NCI-H226 (cell line): Measurements from ENCODE around the gene PSMB10.
"Not testable (repeated sequence)": the region's sequence is repeated elsewhere in the genome, so short reads cannot be mapped to it uniquely, and the experiment has no call there.

Experiments
- DNase-seq: peaks from one replicate; pipeline ENCODE4 v3.0.0-alpha.2; 2015

Gene PSMB10

DNA sequence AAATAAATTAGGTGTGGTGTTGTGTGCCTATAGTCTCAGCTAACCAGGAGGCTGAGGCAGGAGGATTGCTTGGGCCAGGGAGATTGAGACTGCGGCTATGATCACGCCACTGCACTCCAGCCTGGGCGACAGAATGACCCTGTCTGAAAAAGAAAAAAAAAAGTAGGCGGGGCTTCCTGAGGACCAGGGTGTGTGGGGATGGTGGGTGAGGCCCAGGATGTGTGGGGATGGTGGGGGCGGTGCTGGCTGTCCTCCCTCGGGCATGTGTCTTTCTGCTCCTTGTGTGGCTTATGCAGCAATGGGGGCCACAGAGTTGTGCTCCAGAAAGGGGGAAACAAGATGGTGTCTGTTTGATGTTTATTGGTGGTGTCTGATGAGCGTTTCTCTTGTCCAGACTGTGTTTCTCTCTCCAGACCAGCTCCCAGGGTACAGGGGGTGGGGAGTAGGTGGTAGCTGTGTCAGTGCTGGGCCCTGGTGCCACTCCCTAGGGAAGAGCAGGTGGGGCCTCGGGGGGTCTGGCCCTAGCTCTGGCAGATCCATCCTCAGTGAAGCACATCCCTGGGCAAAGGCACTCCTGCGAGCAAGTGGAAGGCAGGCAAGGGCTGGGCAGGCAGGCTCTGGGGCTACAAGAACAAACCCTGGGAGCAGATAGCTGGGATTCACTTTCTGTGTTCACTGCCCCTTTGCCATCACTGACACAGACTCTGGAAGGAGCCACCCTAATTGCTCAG is 5.0 kb upstream of the PSMB10 start:
- DNase-seq, result no peak

DNA sequence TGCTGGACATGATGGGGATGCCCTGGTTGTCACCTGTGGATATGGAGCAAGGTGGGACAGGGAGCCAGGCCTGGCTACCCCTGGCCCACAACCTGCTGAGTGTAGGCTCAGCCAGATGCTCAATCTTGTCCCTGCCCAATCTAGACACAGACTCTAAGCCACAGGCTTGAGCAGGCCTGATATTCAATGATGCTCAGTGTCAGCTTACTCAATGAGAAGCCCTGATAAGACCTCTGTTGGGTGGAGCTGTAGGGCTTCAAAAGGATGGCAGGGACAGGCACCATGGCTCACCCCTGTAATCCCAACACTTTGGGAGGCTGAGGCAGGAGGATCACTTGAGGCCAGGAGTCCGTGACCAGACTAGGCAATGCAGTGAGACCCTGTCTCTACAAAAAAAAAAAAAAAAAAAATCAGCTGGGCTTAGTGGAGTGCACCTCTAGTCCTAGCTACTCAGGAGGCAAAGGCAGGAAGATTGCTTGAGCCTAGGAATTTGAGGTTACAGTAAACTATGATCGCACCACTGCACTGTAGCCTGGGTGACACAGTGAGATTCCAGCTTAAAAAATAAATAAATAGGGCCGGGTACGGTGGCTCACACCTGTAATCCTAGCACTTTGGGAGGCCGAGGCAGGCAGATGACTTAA is 3.9 kb upstream of the PSMB10 start:
- no peak for DNase-seq

DNA sequence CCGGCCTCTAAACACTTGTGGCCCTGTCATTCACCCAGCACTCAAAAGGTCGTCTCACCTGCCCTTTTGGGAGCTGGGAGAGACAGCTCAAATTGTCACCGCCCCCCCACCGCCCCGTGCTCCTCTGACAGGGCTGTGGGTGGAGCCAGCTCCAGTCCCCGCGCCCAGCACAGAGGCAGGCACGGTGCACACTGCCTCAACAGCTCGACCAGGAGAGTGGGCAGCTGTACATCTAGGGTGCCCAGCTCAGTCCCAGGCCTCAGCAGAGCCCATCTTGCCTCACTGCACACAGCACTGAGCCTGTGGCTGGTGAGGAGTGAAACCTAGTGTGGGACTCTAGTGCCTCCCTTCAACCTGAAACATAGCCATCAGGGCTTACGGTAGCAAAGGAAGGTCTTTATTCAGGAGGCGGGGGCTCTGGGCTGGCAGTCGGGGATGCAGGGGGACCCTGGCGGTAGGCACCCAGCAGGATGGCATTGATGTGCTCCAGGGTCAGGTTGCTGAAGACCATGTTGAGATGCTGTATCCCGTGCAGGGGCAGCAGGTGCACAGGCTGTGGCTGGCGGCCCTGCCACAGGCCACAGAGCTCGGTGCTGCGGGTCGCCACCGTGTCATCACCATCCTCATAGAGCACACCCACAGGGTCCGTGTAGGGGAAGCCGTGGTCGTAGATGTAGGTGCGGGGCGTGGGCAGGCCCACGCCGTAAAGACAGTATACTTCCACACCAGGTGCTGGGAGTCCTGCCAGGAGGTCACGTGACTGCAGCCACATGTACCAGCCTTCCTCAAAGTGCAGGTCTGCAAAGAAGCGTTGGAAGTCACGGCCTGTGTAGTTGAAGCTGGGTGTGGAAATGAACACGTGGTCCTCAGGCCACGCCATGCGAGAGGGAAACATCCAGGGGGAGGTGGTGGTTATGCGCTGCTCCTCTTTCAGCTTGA is 3.1 kb upstream of the PSMB10 start:
- no peak for DNase-seq

DNA sequence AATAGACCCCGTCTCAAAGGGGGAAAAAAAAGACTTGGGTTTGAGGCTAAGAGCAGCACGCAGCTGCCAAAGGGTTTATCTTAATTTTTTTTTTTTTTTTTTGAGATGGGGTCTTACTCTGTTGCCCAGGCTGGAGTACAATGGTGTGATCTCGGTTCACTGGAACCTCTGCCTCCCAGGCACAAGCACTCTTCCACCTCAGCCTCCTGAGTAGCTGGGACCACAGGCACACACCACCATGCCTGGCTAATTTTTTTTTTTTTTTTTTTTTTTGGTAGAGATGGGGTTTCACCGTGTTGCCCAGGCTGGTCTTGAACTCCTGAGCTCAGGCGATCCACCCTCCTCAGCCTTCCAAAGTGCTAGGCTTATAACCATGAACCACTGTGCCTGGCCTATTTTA is 1.1 kb upstream of the PSMB10 start:
- not testable (repeated sequence) for DNase-seq

DNA sequence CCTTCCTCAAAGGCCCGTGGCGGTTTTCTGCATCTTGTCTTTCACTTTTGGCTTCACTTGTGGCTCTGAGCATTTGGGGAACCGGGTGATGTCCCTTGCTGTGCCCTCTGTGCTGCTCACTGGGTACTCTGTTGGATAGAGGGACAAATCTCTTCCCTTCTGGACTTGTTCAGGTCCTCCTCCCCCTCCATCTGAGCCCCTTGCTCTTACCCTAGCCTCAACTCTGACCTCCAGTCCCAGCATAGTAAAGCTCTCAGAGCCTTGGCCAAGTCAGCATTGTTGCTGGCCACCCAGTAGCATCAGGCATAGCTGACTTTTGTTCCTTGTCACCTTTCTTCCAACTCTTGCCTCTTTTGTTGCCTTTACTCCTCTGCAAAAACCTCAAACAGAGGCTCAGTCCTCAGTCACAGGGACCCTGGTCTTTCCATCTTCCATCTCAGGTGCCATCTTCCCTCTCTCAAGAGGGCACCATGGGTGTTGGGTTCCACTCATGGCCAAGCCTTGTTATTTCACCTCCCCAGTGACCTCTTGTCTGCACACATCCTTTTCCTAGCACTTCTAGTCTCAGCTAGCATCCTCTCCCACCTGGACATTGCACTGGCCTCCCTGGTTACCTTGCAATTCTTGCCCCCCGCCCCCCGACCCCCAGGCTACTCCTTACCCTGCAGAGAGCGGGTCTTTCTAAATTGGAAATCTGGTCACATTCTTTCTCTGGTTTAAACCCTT is 393 bp upstream of the PSMB10 start:
- DNase-seq, result no peak

DNA sequence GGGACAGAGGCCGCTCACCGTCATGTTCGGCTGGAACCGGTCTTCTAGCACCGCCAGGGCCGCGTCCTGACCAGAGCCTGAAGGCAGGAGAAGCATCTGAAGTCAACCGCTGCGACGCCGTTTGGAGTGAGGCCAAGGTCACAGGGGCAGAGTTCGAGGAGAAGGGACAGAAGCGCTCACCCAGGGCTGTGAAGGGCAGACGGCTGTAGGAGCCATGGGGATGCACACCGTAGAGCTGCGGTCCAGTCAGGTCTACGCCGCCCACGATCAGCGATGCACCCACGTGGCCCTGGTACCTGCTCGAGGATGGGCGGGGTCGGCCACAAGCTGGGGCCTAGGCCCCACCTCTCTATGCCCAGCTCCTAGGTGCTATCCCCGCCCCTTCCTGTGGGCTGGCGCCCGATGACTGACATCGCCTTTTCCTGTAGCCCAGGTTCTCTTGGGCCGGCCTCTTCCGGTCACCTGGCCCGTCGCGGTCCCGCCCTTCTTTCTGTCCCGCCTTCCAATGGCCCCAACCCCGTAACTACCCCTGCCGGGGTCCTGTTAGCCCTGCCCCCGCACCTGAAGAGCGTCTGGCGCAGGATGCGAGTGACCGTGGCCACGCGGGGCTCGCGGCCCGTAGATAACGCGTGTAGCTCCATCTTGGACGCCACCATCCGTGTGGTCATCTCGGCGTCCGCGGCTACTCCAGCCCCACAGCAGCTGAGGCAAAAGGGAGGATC is 1.1 kb downstream of the PSMB10 start:
- DNase-seq, result peak; percentile 91

DNA sequence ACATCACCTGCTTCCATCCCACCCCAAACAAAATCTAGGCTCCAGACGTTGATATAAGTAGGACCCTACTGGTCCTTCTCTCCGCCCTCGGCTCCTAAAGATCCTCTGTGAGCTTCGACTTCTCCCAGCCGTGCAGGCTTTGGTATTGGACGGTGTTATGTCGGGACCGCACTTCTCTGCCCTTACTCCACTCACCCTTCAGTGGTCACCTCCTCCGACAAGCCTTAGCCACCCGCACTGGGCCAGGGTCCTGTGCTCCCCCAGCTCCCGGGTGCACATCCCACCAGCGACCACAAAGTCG is 1.6 kb downstream of the PSMB10 start:
- no peak for DNase-seq

DNA sequence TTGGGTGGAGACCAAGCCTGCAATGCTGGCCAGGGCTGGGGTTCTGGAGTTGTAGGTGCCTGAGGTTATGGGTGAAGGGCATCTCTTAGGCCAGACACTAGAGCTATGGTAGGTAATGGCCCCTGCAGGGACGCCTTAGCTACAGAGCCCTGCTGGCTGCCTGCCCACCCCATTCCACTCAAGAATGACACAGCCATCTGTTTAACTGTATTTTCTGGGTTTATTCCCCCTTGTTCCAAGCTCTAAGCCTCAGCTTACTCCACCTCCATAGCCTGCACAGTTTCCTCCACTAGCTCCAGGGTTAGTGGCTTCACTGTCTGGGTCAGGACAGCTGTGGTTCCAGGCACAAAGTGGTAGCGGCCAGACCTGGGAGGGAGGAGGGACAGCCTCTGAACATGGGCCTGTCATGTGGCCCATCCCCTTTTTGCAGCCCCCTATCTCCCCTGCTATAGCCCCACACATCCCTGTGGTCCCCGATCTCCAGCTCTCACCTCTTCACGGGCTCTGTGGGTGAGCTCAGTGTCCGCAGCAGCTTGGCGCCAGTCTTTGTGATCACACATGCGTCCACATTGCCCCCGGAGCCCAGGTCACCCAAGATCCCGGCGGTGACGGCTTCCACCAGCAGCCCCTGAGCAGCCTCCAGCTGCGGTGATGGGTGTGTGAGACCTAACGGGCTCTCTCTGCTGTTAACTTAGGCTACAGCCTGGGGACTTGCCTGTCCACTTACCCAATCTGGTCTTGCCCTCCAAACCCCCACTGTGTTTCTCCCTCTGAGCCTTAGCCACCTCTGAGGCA is 2.1 kb downstream of the PSMB10 start:
- no peak for DNase-seq

DNA sequence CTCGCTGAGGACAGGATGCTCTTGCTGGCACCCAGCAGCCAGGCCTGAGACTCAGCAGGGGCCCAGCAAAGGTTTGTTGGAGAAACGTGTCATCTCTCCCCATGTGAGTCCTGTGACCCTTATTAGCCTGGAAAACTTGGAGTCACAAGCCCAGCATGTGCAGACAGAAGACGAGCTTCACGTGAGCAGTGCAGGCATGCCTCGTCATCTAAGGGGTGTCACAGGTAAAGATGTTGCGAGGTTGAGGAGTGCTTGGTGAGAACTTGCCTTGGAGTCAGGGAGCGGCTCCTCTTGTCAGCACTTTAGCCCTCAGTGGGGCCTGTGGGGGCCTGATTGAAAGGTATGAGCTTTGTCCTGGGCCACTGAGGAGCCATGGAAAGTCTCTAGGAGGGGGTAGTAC is 2.8 kb downstream of the PSMB10 start:
- DNase-seq, result no peak

DNA sequence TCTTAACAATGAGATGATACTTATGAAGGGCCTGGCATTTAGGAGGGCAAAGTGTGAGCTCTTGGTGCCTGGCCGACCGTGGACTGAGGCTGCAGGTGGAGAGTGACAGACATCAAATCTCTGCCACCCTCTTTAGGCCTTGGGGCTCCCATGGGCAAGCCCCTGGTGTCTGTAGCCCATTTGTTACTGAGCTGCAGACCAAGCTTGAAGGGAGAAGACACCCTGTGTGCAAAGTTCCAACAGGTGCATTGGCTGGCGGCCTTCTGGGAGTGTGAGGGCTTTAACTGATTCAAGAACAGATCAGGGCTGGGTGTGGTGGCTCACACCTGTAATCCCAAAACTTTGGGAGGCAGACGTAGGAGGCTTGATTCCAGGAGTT is 4.2 kb downstream of the PSMB10 start:
- DNase-seq, result no peak

DNA sequence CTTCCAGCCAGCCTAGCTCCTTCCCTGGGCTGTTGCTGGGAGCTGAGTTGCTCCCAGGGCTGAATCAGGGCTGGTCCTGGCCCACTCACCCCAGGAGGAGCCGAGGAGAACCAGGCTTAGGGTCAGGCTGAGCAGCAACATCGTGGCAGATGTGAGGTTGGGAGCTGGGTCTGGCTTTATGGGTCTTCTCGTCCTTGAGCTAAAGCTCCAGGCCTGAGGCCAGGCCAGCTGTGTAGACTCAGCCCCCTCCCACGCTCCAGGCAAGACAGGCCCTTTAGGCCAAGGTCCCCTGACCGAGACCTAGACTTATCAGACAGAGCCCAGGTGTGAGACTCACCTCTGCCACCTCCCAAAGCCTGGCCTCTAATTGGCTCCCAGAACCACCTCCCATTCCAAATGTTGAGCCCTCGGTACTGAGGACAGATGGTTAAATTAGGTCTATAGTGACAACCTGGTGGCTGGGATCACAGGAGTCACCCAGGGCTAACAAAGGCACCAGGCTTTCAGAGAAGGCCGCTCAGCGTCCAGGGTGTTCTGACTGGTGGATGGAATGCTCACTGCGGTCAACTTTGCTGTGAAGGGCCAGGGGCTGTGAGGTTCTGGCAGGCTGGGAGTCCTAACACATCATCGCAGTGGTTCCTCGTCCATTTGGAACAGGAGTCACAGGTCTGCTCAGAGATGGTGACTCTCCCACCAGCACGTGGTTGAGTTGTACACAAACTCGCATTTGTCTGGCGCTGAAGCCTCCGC is 4.8 kb downstream of the PSMB10 start, which contains the start of gene CTRL:
Gene CTRL, minus strand, starts transcription at position 151 of the 750 bp plus-strand sequence. Its CDS starts 10 bp downstream, at position 141.
- no peak for DNase-seq

DNA sequence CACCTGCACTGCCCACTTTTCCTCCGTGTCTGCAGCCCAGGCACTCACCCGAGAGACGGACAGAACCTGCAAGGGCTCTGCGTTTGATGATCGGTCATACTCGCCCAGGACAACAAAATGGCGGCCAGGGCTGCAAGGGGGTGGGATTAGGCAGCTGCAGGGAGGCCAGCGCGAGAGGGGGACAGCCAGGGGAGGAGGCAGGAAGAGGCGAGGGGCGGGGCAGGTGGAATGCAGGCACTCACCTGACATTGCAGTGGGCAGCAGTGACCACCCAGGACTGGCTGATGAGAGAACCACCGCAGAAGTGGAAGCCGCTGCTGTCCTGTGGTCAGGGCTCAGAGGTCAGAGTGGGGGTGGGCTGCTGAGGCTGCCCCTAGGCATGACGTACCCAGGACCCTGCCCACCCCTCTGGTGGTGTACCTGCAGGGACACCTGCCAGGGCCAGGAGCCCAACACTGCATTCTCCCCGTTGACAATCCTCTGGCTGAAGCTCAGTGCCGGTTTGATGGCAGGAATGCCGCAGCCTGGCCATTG is 5.9 kb downstream of the PSMB10 start:
- DNase-seq, result no peak

DNA sequence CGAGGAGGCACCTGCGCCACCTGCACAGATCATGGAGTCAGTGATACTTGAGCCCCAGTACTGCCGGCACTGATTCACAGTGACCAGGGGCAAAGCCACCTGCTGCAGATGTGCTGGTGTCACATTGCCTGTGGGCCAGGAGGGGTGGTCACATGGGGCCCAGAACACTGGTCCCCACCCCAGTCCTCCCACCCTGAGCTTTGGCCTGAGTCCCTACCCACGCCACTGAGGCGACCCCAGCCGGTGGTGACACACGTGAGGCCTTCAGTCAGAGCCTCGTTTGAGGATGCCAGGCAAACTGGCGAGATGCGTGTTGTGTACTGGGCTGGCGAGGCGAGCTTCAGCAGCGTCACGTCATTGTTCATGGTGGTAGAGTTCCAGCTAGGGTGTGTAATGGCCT is 6.5 kb downstream of the PSMB10 start:
- DNase-seq, result no peak

DNA sequence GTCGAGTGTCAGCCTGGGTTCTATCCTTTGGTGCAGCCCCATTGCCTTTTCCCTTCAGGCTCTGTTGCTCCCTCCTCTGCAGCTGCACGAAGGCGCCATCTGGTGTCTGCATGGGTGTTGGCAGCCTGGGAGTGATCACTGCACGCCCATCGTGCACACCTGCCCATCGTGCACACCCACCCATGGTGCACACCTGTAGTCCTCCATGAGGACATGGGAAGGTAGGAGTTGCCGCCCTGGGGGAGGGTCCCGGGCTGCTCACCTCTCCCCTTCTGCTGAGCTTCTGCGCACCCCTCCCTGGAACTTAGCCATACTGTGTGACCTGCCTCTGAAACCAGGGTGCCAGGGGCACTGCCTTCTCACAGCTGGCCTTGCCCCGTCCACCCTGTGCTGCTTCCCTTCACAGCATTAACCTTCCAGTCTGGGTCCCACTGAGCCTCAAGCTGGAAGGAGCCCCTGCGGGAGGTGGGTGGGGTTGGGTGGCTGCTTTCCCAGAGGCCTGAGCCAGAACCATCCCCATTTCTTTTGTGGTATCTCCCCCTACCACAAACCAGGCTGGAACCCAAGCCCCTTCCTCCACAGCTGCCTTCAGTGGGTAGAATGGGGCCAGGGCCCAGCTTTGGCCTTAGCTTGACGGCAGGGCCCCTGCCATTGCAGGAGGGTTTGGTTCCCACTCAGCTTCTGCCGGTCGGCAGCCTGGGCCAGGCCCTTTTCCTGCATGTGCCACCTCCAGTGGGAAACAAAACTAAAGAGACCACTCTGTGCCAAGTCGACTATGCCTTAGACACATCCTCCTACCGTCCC is 7.9 kb downstream of the PSMB10 start:
- peak; percentile 21 for DNase-seq

DNA sequence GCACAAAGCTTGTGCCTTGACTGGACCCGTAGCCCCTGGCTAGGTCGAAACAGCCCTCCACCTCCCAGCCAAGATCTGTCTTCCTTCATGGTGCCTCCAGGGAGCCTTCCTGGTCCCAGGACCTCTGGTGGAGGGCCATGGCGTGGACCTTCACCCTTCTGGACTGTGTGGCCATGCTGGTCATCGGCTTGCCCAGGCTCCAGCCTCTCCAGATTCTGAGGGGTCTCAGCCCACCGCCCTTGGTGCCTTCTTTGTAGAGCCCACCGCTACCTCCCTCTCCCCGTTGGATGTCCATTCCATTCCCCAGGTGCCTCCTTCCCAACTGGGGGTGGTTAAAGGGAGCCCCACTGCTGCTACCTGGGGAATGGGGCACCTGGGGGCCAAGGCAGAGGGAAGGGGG is 8.5 kb downstream of the PSMB10 start:
- no peak for DNase-seq

DNA sequence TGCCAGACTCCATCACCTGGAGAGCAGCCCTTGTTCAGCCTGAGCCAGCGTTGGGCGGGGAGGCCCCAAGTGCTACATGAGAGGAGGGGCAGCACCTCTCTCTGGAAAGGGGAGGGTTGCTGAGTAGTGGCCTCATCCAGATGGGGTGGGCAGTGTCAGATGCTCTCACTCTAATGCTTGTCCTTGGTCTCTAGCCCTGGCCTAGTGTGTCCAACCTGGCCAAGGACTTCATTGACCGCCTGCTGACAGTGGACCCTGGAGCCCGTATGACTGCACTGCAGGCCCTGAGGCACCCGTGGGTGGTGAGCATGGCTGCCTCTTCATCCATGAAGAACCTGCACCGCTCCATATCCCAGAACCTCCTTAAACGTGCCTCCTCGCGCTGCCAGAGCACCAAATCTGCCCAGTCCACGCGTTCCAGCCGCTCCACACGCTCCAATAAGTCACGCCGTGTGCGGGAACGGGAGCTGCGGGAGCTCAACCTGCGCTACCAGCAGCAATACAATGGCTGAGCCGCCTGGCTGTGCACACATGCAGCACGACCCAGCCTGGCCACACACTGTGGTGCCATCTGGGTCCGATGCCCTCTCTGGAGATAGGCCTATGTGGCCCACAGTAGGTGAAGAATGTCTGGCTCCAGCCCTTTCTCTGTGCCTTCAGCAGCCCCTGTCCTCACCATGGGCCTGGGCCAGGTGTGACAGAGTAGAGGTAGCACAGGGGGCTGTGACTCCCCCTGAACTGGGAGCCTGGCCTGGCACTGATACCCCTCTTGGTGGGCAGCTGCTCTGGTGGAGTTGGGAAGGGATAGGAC is 9.3 kb downstream of the PSMB10 start:
- DNase-seq, result no peak

DNA sequence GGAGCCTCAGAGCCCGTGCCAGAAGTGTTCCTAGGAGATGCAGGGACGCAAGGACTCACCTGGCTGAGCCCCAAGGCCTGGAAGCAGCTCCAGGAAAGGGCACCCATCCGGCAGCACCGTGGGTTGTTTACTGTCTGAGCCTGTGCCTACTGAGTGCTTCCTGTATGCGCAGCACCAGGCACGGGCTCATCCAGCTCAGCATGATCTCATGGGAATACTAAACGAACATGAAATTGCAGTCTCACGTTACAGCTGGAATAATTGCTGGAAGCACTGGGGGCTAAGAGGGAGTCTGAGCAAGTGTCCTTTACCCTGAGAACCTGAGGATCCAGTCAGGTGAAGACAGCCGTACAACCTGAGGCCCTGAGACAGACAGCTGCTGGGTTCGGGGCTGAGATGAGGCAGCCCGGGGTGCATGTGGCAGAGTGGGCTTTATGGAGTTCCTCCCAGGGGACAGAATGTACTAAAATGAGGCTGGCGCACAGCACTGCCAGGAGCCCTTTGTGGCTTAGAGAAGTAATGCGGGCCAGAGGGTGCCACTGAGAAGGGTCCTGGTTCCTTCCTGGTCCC is 10.4 kb downstream of the PSMB10 start:
- no peak for DNase-seq

DNA sequence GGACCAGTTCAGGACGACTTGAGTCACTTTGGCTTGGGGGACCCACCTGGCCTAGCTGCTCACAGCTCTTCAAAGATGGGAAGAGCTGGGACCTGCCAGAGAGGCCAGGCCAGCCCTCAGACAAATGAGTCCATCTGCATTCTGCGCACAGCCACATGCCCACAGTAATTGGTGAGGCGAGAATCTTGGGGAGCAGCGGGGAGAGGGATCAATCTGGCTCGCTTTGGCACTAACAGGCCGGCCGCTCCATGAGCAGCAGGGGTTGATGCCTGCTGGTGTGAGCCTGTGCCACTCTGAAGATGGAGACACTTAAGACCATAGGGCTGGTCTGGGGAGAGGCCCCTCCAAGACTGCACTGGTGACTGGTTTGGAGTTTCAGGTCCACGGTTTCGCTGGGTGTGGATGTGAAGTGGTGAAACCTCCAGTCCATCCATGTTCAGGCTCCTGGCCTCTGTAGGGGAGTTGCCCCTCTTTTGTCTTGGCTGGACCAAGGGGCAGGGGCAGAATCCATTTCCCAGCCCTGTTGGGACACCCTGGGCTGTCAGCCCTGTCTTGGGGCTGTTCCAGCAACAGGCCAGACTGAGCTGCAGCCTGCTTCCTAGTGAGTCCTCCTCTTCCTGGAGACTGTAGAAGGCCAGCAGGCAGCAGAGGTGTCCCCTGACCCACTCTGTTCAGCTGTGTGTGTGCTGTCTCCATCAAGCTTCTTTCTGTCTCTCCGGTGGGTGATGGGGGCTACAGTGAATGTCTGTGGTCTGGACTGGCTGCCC is 12.3 kb downstream of the PSMB10 start:
- no peak for DNase-seq
